NCI-H2081 treated with DMSO at 0.1 percent for 48 hours (cell line): ENCODE results near the gene MYADML2.
"Not testable (repeated sequence)": the region's sequence is repeated elsewhere in the genome, so short reads cannot be mapped to it uniquely, and the experiment has no call there.

Experiments used
- DNase-seq: peaks from one replicate; lab custom pipeline; 2025; lab: John Stamatoyannopoulos, UW

MYADML2 gene, protein sequence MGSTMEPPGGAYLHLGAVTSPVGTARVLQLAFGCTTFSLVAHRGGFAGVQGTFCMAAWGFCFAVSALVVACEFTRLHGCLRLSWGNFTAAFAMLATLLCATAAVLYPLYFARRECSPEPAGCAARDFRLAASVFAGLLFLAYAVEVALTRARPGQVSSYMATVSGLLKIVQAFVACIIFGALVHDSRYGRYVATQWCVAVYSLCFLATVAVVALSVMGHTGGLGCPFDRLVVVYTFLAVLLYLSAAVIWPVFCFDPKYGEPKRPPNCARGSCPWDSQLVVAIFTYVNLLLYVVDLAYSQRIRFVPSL

GRCh38 chr17:81947189-81947588 is at the start of gene MYADML2:
MYADML2 (minus strand) TSS chr17:81947233; CDS start chr17:81941741, 5,492 bp downstream.
- no peak for DNase-seq

GRCh38 chr17:81996232-81996756 is 49.3 kb upstream of the MYADML2 start:
- DNase-seq, result no peak

- no peak for DNase-seq
Measured at GRCh38 chr17:81995463-81996231, 48.6 kb upstream of the MYADML2 start.

GRCh38 chr17:81994593-81995462 is 47.8 kb upstream of the MYADML2 start:
- DNase-seq, result no peak

DNA sequence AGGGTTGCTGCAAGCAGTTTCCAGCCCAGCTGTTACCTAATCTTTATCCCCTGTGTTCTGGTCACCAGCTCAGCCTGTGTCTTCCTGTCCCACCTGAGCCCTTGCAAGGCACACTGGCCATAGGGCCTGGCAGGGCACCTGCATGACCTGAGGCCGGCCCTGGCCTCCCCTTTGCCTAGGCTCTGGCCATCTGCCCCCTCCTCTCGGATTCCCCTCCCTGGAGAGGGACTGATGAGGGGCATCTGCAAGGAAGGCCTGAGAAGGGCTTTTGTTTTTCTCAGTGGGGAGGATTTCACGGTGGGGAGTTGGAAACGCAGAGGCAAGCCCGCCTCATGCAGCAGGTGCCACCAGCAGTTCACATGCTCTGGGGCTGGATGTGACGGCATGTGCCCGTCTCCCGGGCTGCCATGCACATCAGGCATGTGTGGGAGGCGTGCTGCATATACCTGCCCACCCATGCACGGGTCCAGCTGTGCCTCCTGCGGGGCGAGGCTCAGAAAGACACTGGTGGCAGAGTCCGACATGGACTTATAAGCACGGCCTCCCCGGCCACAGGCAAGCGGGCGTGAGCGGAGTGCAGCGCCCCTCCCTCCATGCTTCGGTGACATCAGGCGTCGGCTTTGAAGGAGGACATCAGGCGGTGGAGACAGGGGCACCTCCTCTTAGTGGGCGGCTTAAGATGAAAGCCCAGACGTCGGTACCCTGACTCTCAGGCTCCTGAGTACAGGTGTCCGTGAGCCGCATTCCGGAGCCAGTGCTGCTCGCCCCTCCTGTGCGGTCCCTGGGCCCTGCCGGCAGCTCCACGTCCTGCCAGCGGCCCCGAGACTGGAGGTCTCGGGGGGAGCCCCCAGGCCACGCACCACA is 46.9 kb upstream of the MYADML2 start:
- no peak for DNase-seq

DNA sequence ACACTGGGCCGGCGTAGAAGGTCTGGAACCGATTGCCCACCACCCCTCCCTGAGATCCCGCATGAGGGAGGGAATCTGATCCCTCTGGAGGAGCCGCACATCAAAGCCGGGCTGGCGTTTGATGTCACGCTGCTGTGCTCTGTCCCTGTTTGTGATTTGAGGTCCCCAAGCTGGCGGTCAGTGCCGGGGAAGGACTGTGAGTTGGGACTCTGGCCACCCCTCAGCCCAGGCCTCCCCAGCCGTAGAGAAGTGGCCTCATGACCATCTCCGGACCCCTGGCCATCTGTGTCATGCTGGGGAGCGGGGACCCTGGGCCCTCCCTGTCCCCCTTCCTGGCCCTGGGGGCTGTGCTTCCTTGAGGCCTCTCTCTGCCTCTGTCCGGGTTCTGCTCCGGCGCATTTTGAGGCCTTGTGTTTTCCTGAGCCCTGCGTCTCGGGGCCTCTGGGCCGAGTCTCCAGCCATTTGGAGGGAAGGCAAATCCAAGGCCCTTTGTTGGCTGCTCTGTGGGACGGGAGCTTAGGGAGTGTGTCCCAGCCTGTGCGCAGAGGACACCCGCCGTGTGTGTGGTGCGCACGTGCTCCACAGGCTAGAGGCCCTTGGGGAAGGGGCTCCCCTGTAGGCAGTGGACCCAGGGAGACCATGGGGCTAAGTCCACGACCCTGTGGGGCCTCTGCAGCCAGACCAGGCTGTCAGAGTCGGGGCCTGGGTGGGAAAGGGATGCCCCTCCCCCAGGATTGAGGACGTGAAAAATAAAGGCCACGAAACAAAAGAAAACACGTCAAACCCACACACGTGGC is 45.5 kb upstream of the MYADML2 start:
- no peak for DNase-seq

DNA sequence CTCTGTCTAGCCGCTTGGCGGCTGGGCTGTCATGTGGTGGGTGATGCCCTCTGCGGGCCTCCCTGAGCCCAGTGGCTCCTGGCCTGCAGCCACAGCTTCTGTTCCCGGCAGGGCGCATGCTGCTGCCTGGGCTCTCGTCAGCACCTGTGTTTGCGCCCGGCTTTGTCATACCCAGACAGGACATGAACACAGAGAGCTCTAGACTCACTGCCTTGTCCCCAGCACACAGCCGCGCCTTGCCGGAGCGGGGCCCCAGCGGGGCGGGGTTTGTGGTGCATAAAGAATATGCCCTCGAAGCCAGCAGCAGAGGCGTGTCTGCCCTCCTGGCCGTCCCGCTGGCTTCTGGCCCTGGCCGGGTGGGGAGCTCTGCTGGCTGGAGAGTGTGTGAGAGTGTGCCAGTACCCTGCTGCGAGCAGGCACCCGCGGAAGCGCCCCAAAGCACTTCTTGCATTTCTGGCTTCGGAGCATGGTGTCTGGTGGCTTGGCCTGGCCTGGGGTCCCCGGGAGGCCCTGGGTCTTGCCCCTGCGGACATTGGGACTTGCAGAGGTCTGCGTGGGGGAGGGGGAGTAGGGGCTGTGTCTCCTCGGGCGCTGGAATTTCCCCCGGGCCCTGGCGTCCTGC is 44.8 kb upstream of the MYADML2 start:
- peak; percentile 73 for DNase-seq

DNA sequence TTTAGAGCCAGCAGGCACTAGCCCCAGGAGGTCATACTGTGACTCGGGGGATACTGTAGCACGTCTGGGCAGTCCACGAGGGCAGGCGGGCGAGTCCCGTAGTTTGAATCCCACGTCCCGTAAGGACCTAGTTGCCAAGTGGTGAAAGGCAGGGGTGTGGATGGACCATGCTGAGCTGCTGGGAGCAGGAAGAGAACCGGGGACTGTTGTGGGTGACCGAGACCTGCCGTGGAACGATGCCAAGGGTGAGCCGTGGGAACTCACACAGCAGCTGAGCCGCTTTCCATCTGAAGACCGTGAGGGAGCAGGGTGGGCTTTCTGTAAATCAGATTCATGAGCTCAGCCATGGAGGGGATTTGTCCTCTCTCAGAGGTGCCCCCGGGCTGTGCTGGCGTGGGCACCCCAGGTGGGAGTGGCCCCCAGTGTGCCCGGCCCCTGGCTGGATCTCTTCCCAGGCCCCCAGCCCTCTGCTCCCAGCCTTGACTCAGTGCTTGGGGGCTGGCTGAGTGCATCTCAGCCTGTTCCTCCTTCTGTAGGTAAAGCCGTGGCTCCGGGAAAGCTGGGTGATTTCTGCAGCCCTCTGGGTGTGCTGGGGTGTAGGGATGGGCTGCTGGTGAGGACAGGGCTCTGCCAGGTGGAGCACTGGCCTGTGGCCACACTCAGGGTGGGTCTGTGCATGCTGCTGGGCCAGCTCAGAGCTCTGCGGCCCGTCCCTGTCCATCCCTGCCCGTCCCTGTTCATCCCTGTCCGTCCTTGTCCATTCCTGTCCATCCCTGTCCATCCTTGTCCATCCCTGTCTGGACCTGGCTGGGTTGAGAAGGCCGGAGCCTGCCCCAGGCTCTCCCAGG is 44.0 kb upstream of the MYADML2 start:
- DNase-seq, result no peak

DNA sequence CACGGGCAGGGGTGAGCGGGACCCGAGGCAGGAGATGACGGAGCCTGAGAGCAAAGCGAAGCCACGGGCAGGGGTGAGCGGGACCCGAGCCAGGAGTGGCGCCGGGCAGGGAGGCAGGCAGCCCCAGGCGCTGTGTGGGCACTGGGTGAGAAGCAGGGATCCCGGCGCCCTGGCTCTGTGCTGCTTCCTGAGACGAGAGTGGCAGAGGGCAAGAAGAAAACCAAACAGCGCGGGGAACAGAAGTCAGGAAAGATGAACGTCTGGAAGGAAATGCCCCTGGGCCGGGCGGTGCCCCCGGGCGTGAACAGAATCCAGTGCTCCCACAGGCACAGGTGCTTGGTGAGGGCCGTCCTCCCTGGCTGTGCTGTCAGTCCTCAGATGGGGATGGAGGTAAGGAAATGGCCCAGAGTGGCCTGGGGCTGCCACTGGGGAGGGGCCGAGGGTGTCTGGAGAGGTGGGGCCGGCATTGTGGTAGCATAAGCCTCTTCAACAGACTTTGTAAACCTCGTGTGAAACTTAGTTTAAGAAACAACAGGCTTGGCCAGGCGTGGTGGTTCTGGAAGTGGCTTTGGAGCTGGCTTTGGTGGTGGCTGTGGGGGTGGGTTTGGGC is 40.2 kb upstream of the MYADML2 start:
- DNase-seq, result no peak

DNA sequence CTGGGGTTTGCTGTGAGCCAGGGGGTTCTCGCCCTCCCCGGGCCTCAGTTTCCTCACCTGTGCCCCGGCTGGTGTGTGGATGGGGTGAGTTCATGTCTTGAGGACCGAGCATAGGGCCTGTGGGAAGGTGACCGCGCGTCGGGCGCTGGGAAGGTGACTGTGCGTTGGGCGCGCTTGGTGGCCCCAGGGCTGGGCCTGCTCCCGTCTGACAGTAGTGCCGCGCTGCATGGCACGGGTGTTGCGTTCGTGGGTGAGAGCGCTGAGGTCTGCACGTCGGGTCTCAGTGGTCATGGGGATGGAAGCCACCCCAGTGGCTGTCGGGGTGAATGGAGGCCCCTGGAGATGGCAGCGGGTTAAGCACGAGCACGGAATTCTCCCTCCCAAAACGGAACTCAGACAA is 39.6 kb upstream of the MYADML2 start:
- no peak for DNase-seq

- DNase-seq, result no peak
Measured at GRCh38 chr17:81984773-81985410, 37.9 kb upstream of the MYADML2 start.

DNA sequence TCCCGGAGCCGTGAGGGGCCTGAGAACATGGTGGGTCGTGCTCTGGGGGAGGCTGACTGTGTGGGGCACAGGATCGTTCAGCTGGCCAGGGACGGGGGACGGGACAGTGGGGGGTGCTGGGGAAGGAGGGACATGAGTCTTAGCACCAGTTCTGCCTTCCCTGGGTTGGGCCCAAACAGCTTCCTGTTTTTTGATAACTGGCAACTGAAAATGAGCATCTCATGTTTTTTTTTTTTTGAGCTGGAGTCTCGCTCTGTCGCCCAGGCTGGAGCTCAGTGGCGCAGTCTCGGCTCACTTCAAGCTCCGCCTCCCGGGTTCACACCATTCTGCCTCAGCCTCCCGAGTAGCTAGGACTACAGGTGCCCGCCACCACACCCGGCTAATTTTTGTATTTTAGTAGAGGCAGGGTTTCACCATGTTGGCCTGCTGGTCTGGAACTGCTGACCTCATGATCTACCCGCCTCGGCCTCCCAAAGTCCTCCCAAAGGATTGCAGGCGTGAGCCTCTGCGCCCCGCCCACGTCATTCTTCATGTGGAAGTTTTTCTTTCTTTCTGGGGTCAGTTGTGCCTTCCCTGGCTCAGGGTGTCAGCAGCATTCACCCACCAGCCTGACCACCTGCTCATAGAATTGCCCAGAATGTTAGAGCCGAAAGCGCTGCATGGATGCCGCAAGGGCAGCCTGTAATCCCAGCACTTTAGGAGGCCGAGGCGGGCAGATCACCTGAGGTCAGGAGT is 36.8 kb upstream of the MYADML2 start:
- no peak for DNase-seq

- no peak for DNase-seq
Measured at GRCh38 chr17:81983011-81983638, 36.1 kb upstream of the MYADML2 start.

- not testable (repeated sequence) for DNase-seq
Measured at GRCh38 chr17:81981511-81981910, 34.5 kb upstream of the MYADML2 start.

DNA sequence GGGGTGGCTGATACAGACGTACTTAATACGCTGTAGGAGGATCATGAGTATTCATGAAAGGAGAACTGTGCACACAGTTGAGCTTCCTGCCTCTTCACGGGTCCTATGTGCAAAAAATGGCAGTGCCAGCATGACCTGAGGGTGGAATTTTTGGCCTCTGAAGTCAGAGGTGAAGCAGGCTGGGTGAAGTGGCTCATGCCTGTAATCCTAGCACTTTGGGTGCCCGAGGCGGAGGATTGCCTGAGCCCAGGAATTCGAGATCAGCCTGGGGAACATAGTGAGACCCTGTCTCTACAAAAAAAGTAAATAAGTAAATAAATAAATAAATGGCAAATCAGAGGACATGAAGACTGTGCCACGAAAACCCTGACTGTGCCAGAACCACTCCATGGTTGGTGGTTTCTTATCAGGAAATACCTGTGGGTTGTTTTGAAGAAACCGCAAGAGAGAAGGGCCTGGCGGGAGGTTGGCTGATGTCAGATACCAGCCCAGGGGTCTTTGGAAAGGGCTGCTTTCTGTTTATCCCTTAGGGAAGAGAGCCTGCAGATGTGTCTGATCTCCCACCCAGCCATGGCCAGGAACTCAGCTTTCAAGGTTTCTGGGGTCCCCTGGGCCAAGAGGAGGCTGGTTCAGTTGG is 33.8 kb upstream of the MYADML2 start:
- DNase-seq, result no peak

DNA sequence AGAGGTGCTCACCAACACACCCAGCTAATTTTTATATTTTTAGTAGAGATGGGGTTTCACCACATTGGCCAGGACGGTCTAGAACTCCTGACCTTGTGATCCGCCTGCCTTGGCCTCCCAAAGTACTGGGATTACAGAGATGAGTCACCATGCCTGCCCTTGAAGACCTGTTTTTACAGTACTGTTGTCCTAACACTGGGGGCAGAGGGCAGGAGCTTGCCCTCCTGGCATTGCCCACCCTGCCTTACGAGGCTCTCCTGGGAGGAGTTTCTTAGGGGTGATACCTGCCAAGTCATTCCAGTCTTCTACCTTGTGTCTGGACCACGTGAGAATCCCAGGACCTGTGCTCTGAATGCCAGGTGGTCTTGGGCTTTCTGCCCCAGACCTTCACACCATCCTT is 33.1 kb upstream of the MYADML2 start:
- no peak for DNase-seq
